Kidney (tissue), 14 donors: ENCODE results near the gene LAPTM5. TPM values are rescaled to one million over a fixed set of nuclear protein-coding genes. Genes with fewer than 3 reads are reported as not detected.

Experiments
- DNase-seq, 5 donors: peaks; one replicate each; pipeline ENCODE4 v3.0.0-alpha.2; 2013 to 2020
- FAIRE-seq: peaks from 2 replicates; lab custom pipeline; 2012; peaks lifted over from hg19 to GRCh38; lab: Jason Lieb, UNC
- H3K27ac ChIP-seq, 2 donors: one replicate each; pipeline ENCODE4 v1.7.0; 2013; ENCODE audit warnings: low read depth in 2 of 2, low read length in 2 of 2, inconsistent platforms in 1 of 2
- H3K27me3 ChIP-seq: one replicate; pipeline ENCODE4 v1.7.1; 2013; ENCODE audit warnings: low read length, inconsistent platforms; ENCODE audit not compliant: control insufficient read depth, insufficient read depth
- H3K36me3 ChIP-seq, 3 donors: one replicate each; pipeline versions ENCODE4 v1.7.0 to v1.7.1; 2013; ENCODE audit warnings: low read length in 3 of 3, control low read depth in 1 of 3, inconsistent platforms in 1 of 3; ENCODE audit not compliant: insufficient read depth in 3 of 3, control insufficient read depth in 2 of 3
- H3K4me1 ChIP-seq, 3 donors: one replicate each; pipeline versions ENCODE4 v1.7.0 to v1.7.1; 2013; ENCODE audit warnings: low read length in 3 of 3, inconsistent platforms in 1 of 3, low read depth in 1 of 3; ENCODE audit not compliant: control insufficient read depth in 2 of 3, insufficient read depth in 2 of 3
- H3K4me3 ChIP-seq, 3 donors: one replicate each; pipeline versions ENCODE4 v1.7.0 to v1.8.1; 2013; ENCODE audit warnings: low read length in 3 of 3, control low read depth in 1 of 3, inconsistent platforms in 1 of 3
- H3K9ac ChIP-seq, 3 donors: one replicate each; pipeline versions ENCODE4 v1.7.0 to v1.7.1; 2013; ENCODE audit warnings: low read length in 3 of 3, control low read depth in 1 of 3, inconsistent platforms in 1 of 3
- H3K9me3 ChIP-seq, 3 donors: one replicate each; pipeline versions ENCODE4 v1.7.0 to v1.7.1; 2013; ENCODE audit warnings: low read length in 3 of 3, control low read depth in 1 of 3, inconsistent platforms in 1 of 3; ENCODE audit not compliant: control insufficient read depth in 2 of 3, insufficient read depth in 1 of 3
- CTCF ChIP-seq: IDR thresholded peaks from 3 replicates; pipeline ENCODE4 v1.5.1; 2012; ENCODE audit warnings: mild to moderate bottlenecking, moderate library complexity, borderline replicate concordance; ENCODE audit not compliant: insufficient read depth; ENCODE audit errors: extremely low read depth
- intact Hi-C: fragments of 100-400 bp; cut with DNase I; formaldehyde crosslinking; loops from one replicate; pipeline ENCODE4 v1.11.1; 2022
- polyA plus RNA-seq: library from polyadenylated mRNA; stranded (reverse); fragments of 350-450 nt; fragmentation: Illumina TruSeq; extraction: RNeasy Lipid Tissue Mini Kit (QIAGEN cat#74804); gene quantifications from one replicate; pipeline ENCODE4 v1.2.3, GENCODE V29; 2014; ENCODE audit warnings: low read depth, low replicate concordance; ENCODE audit not compliant: insufficient read depth
- total RNA-seq: library from RNA; stranded (reverse); fragmentation: NEBNext Ultra II Directional; extraction: Animal tissue kit (Norgen Biotek cat#: 25700); gene quantifications from one replicate; pipeline ENCODE4 v1.2.1, GENCODE V29; 2021
- donor health status: control.
- donor health status: control.
- donor health status: control.
- donor health status: control.
- donor health status: control.
- donor health status: DM: yes; HTN: yes; CAD: no.
- donor health status: Normal renal cell carcinoma (clear cell type).

LAPTM5 gene
- total and polyA plus RNA-seq, 2 donors from 2014 or later, result 23.5 to 108 TPM

DNA sequence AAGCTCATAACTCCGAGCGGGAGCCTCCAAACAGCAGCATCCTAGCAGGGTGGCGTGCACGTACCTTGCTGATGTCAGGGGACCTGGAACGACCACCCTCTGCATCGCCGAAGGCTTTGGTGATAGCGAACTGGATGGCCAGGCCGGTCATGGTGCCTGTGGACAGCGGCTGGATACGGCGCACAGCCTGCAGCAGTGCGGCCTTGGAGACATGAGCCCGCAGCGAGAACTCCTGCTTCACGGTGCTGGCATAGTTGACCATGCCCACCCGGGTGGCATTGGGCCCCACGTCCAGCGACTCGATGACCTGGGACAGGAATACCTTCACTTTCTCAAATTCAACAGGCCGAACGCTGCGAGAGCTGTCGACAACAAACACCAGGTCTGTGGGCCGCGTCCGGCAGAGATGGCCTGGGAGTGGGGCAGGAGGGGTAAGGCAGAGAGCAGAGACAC lies 36.2 kb downstream of the LAPTM5 start:
- no peaks in the 10 kb centered on the region for H3K36me3 ChIP-seq
- H3K27ac ChIP-seq, result no peak overlapping the region
- peaks cover 0 to 9% (median 8%) of the 10 kb centered on the region in 3 donors for H3K4me1 ChIP-seq
- no peaks in the 10 kb centered on the region for H3K9me3 ChIP-seq
- H3K4me3 ChIP-seq, result no peak overlapping the region
- FAIRE-seq (no peak), DNase-seq (peak in 2 of 5 donors; percentile 58 to 76)
- H3K27me3 ChIP-seq, result no peaks in the 10 kb centered on the region
- TF ChIP-seq CTCF, result no peak
- H3K9ac ChIP-seq, result no peak overlapping the region
- intact Hi-C loops, result loop anchor here (5.0 kb wide), 1 partner anchor 56 kb away; no protein-coding TSS in a partner anchor

- no peak overlapping the region for H3K27ac ChIP-seq
- H3K4me3 ChIP-seq, result no peak overlapping the region
- no peak overlapping the region for H3K9ac ChIP-seq
- no peaks in the 10 kb centered on the region for H3K27me3 ChIP-seq
- peaks cover 0 to 9% (median 8%) of the 10 kb centered on the region in 3 donors for H3K4me1 ChIP-seq
- FAIRE-seq (no peak), DNase-seq (peak in 1 of 5 donors; percentile 66)
- no peak for TF ChIP-seq CTCF
- H3K36me3 ChIP-seq, result no peaks in the 10 kb centered on the region
- intact Hi-C loops, result loop anchor here (5.0 kb wide), 1 partner anchor 57 kb away; no protein-coding TSS in a partner anchor
- H3K9me3 ChIP-seq, result peaks cover 0 to 3% (median 0%) of the 10 kb centered on the region in 3 donors
Observed at GRCh38 chr1:30720271-30721223, 37.0 kb downstream of the LAPTM5 start.

DNA sequence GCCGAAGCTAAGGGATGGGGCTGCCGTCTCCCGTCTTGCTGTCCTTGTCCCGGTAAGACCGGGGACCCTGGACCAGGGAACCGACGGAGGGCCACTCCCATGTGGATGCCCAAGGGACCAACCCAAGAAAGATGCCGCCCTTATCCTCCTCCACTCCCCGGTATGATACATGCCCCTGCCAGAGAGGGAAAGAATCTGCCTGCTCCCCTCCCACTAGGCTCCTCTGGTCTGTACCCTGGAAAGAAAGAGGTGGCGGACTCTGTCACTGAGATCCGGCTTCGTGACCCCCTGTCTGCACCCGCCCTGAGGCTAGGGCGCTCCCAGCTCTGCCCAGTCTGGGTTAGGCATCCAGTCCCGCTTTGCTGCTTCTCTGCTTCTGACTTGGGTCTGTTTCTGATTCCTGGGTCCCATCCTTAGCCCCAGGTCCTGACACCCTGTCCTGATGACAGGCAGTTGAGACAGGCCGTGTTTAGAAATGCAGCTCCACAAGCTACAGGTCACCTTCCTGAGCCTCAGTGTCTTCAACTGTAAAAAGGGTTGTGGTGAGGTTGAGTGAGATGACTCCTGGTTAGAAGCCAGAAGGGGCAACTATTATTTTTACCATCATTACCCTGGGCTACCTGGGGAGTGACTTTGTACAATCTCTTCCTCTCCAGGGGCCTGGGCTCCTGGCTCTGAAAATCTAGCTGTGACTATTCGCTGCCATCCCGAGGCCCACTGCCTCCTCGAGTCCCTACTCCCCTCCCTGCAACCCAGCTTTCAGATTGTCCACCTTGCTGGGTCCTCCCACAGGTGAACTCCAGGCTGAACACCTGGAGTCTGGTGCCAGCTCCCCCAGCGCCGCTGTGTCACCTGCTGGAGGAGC lies 37.9 kb downstream of the LAPTM5 start:
- TF ChIP-seq CTCF, result no peak
- FAIRE-seq (no peak), DNase-seq (peak in 1 of 5 donors; percentile 71)
- Histone ChIP-seq H3K4me3 (peak overlapping the region in 1 of 3 donors; percentile 71), H3K4me1 (peaks cover 0 to 9% (median 8%) of the 10 kb centered on the region in 3 donors), H3K9me3 (peaks cover 0 to 5% (median 0%) of the 10 kb centered on the region in 3 donors), H3K9ac (peak overlapping the region in 2 of 3 donors; percentile 30 to 84), H3K27ac (peak overlapping the region in 1 of 2 donors; percentile 99), H3K27me3 (no peaks in the 10 kb centered on the region), H3K36me3 (no peaks in the 10 kb centered on the region)
- intact Hi-C loops, result loop anchor here (5.0 kb wide), 1 partner anchor 58 kb away; no protein-coding TSS in a partner anchor
